Fibroblast of lung (primary cell): ENCODE results near the gene KMT2E. TPM values are rescaled to one million over a fixed set of nuclear protein-coding genes. Genes with fewer than 3 reads are reported as not detected.

ENCODE experiments used
- DNase-seq, 2 donors: peaks; one replicate each; pipeline versions ENCODE4 v3.0.0 to v3.0.0-alpha.2; 2010; ENCODE audit warnings: low read depth in 2 of 2
- H2AFZ ChIP-seq: 2 replicates; pipeline ENCODE4 v1.5.1; 2012; ENCODE audit warnings: low read length, control low read depth, inconsistent platforms
- H3K27ac ChIP-seq: 2 replicates; pipeline ENCODE4 v1.5.1; 2011; ENCODE audit warnings: low read length, control low read depth; ENCODE audit not compliant: insufficient read depth
- H3K27me3 ChIP-seq: 2 replicates; pipeline ENCODE4 v1.5.1; 2011; ENCODE audit warnings: mild to moderate bottlenecking, low read length; ENCODE audit not compliant: control insufficient read depth, insufficient read depth
- H3K36me3 ChIP-seq: 2 replicates; pipeline ENCODE4 v1.5.1; 2011; ENCODE audit warnings: low read length; ENCODE audit not compliant: control insufficient read depth, insufficient read depth
- H3K4me1 ChIP-seq: 2 replicates; pipeline ENCODE4 v1.5.1; 2011; ENCODE audit warnings: low read length; ENCODE audit not compliant: control insufficient read depth, insufficient read depth; ENCODE audit errors: extremely low read depth
- H3K4me2 ChIP-seq: 2 replicates; pipeline ENCODE4 v1.5.1; 2011; ENCODE audit warnings: low read length, control low read depth; ENCODE audit not compliant: insufficient read depth; ENCODE audit errors: extremely low read depth
- H3K4me3 ChIP-seq, 4 experiments: fragments of 200-600 bp in 1 of 4; sonication (generic) in 1 of 4; replicated peaks in 1 of 4; 2 replicates each; pipeline ENCODE4 v1.5.1; 2011 to 2016; ENCODE audit warnings: low read length in 4 of 4, low read depth in 3 of 4, mild to moderate bottlenecking in 3 of 4, control low read depth in 2 of 4, inconsistent platforms in 1 of 4, mixed read lengths in 1 of 4; ENCODE audit not compliant: insufficient read depth in 1 of 4; ENCODE audit errors: control extremely low read depth in 1 of 4
- H3K79me2 ChIP-seq: 2 replicates; pipeline ENCODE4 v1.5.1; 2012; ENCODE audit warnings: mild to moderate bottlenecking, low read length, inconsistent platforms; ENCODE audit not compliant: control insufficient read depth, insufficient read depth
- H3K9ac ChIP-seq: 2 replicates; pipeline ENCODE4 v1.5.1; 2011; ENCODE audit warnings: mild to moderate bottlenecking, low read length, control low read depth; ENCODE audit not compliant: insufficient read depth
- H3K9me3 ChIP-seq: 2 replicates; pipeline ENCODE4 v1.5.1; 2012; ENCODE audit warnings: low read depth, low read length; ENCODE audit not compliant: control insufficient read depth, insufficient read depth
- H4K20me1 ChIP-seq: 2 replicates; pipeline ENCODE4 v1.5.1; 2011; ENCODE audit warnings: low read length; ENCODE audit not compliant: control insufficient read depth, insufficient read depth; ENCODE audit errors: extremely low read depth
- CTCF ChIP-seq, 2 donors: IDR thresholded peaks in 1 of 2; conservative IDR thresholded peaks in 1 of 2; 1 replicate in 1 of 2; 2 replicates in 1 of 2; pipeline ENCODE4 v1.5.1; 2011 to 2012; ENCODE audit warnings: low read length in 2 of 2, control low read depth in 1 of 2, inconsistent platforms in 1 of 2, low read depth in 1 of 2, mild to moderate bottlenecking in 1 of 2
- EZH2 ChIP-seq: IDR thresholded peaks from 2 replicates; pipeline ENCODE4 v1.5.1; 2012; ENCODE audit warnings: low read length, control low read depth, mild to moderate bottlenecking; ENCODE audit errors: missing control alignments
- polyA plus RNA-seq, 2 donors: library from polyadenylated mRNA; depleted of rRNA in 1 of 2; stranded (reverse) in 1 of 2; unstranded in 1 of 2; fragments of >200 nt; gene quantifications; 2 replicates each; pipeline ENCODE4 v1.2.1, GENCODE V29; 2011 to 2012; ENCODE audit warnings: missing spikeins in 1 of 2
- total RNA-seq: library from RNA; depleted of rRNA; stranded (reverse); fragments of >200 nt; gene quantifications from 2 replicates; pipeline ENCODE4 v1.2.1, GENCODE V29; 2014

The KMT2E gene
- total and polyA plus RNA-seq, 2 donors (not counting 1 experiment from before 2014, with no cell fraction given): 7.5 to 95.0 TPM

DNA sequence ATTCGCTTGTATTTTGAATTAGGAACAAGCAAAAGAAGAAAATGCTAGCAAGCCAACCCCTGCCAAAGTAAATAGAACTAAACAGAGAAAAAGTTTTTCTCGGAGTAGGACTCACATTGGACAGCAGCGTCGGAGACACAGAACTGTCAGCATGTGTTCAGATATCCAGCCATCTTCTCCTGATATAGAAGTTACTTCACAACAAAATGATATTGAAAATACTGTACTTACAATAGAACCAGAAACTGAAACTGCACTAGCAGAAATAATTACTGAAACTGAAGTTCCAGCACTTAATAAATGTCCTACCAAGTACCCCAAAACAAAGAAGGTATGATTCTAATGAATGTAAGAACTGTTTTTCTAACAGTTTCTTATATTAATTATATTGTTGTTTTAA lies 87.9 kb downstream of the KMT2E start:
- no peak overlapping the region for H3K4me3 ChIP-seq
- H3K4me2 ChIP-seq: no peak overlapping the region
- no peak for DNase-seq
- TF ChIP-seq CTCF (conservative IDR thresholded peaks at IDR 0.05 in 1 of 2, IDR thresholded peaks at IDR 0.05 in 1 of 2; ENCODE audit: low read depth in 1 of 2, low read length in 2 of 2): no peak
- TF ChIP-seq EZH2: no peak
- peaks cover 2% of the 10 kb centered on the region for H3K36me3 ChIP-seq
- H4K20me1 ChIP-seq: no peaks in the 10 kb centered on the region
- peaks cover 6% of the 10 kb centered on the region for H3K4me1 ChIP-seq
- no peaks in the 10 kb centered on the region for H3K9me3 ChIP-seq
- H3K27me3 ChIP-seq: no peaks in the 10 kb centered on the region
- peaks cover 2% of the 10 kb centered on the region for H3K79me2 ChIP-seq
- H3K27ac ChIP-seq: no peak overlapping the region
- no peak overlapping the region for H2AFZ ChIP-seq
- no peak overlapping the region for H3K9ac ChIP-seq

DNA sequence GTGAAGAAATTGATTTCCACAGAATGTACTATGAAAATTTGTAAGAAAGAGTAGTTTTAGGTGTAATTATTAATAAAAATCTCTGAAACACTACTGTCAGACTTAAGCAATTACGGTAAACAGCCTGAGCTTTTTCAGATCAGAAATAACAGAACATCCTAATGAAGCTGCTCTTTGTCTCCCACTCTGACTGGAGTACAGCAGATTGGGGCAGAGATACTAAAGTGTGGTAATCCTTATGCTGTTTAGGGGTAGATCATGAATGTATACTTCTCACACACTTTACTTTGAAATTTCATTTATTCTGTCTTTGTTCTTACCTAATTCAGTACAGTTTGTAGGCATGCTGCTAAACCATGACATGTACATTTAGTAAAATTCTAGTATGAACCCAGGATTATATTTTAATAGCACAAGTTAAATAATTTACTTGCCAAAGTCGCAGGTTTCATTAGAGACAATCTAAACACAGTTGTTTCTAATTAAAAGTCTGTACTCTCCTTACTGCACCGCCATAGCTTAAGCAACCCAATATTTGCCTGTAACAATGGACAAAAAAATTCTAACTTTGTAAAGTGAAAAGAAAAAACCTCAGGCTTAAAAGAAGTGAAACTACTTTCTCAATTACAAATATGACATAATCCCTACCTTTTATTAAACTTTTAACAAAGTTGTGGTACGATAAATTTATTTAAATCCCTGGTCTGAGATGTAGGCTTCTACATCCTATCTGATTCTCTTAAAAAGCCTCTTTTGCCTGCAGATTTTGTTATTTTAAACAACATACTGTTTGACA lies 88.8 kb downstream of the KMT2E start:
- Histone ChIP-seq H3K79me2 (peaks cover 4% of the 10 kb centered on the region), H3K27ac (no peak overlapping the region), H3K36me3 (peaks cover 6% of the 10 kb centered on the region), H3K4me3 (no peak overlapping the region), H2AFZ (no peak overlapping the region), H3K27me3 (no peaks in the 10 kb centered on the region), H4K20me1 (no peaks in the 10 kb centered on the region), H3K4me1 (peaks cover 5% of the 10 kb centered on the region), H3K9ac (no peak overlapping the region), H3K9me3 (no peaks in the 10 kb centered on the region), H3K4me2 (no peak overlapping the region)
- TF ChIP-seq CTCF (conservative IDR thresholded peaks at IDR 0.05 in 1 of 2, IDR thresholded peaks at IDR 0.05 in 1 of 2; ENCODE audit: low read depth in 1 of 2, low read length in 2 of 2) (no peak), EZH2 (no peak)
- no peak for DNase-seq

DNA sequence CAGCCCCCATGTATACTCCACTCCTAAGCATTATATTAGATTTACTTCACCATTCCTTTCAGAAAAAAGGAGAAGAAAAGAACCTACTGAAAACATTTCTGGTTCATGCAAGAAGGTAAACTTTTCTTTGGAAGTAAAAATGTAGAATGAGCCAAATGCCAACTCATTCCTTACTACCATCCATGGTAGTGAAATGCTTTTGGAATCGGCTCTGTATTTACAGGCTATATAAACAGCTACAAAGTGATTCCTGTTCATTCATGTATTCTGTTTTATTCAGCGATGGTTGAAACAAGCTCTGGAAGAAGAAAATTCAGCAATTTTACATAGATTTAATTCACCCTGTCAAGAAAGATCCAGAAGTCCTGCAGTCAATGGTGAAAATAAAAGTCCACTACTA lies 91.6 kb downstream of the KMT2E start:
- no peak for TF ChIP-seq EZH2
- no peak for TF ChIP-seq CTCF (conservative IDR thresholded peaks at IDR 0.05 in 1 of 2, IDR thresholded peaks at IDR 0.05 in 1 of 2; ENCODE audit: low read depth in 1 of 2, low read length in 2 of 2)
- no peak for DNase-seq
- no peak overlapping the region for H3K27ac ChIP-seq
- H3K4me1 ChIP-seq: no peaks in the 10 kb centered on the region
- no peak overlapping the region for H3K4me3 ChIP-seq
- no peak overlapping the region for H3K9ac ChIP-seq
- no peak overlapping the region for H2AFZ ChIP-seq
- no peaks in the 10 kb centered on the region for H4K20me1 ChIP-seq
- no peaks in the 10 kb centered on the region for H3K27me3 ChIP-seq
- H3K36me3 ChIP-seq: peaks cover 9% of the 10 kb centered on the region
- peaks cover 4% of the 10 kb centered on the region for H3K79me2 ChIP-seq
- H3K9me3 ChIP-seq: no peaks in the 10 kb centered on the region
- no peak overlapping the region for H3K4me2 ChIP-seq
